HepG2 (cell line): ENCODE results near the gene U2SURP. TPM values are rescaled to one million over a fixed set of nuclear protein-coding genes. Genes with fewer than 3 reads are reported as not detected.

Source experiments
- ATF7 ChIP-seq, 2 experiments: fragments of 450-650 bp in 1 of 2; sonication (generic) in 1 of 2; formaldehyde crosslinking in 1 of 2; IDR thresholded peaks; 2 replicates each; pipeline versions ENCODE4 v1.4.0 to v1.6.1; 2016 to 2020; ENCODE audit warnings: antibody characterized with exemption in 1 of 2, mild to moderate bottlenecking in 1 of 2, missing genetic modification reagents in 1 of 2
- GMEB2 ChIP-seq: IDR thresholded peaks from 2 replicates; pipeline ENCODE4 v1.6.1; 2016; ENCODE audit warnings: missing biosample characterization, missing genetic modification reagents, low read depth
- MEIS2 ChIP-seq: sonication (generic); formaldehyde crosslinking; IDR thresholded peaks from 2 replicates; pipeline ENCODE4 v1.9.0; 2021; ENCODE audit warnings: mild to moderate bottlenecking, missing genetic modification reagents
- RELA ChIP-seq: sonication (generic); formaldehyde crosslinking; IDR thresholded peaks from 2 replicates; pipeline ENCODE4 v1.4.0; 2020; ENCODE audit warnings: missing genetic modification reagents
- STAT6 ChIP-seq: sonication (generic); formaldehyde crosslinking; IDR thresholded peaks from 2 replicates; pipeline ENCODE4 v1.4.0; 2020; ENCODE audit warnings: missing genetic modification reagents, mild to moderate bottlenecking, borderline replicate concordance
- ZBTB38 ChIP-seq: sonication (generic); formaldehyde crosslinking; IDR thresholded peaks from 2 replicates; pipeline ENCODE4 v1.5.1; 2020; ENCODE audit warnings: mild to moderate bottlenecking, missing genetic modification reagents
- ZBTB43 ChIP-seq: sonication (generic); formaldehyde crosslinking; conservative IDR thresholded peaks from 2 replicates; pipeline ENCODE4 v1.4.0; 2020; ENCODE audit warnings: missing genetic modification reagents
- ZFP62 ChIP-seq: sonication (generic); formaldehyde crosslinking; IDR thresholded peaks from 2 replicates; pipeline ENCODE4 v1.4.0; 2020; ENCODE audit warnings: missing genetic modification reagents
- ZGPAT ChIP-seq: IDR thresholded peaks from 2 replicates; pipeline ENCODE4 v1.6.1; 2016; ENCODE audit warnings: mild to moderate bottlenecking
- ZNF281 ChIP-seq: sonication (generic); formaldehyde crosslinking; IDR thresholded peaks from 2 replicates; pipeline ENCODE4 v1.4.0; 2020; ENCODE audit warnings: missing genetic modification reagents, borderline replicate concordance
- ZNF513 ChIP-seq: sonication (generic); formaldehyde crosslinking; conservative IDR thresholded peaks from 2 replicates; pipeline ENCODE4 v1.5.0; 2020; ENCODE audit warnings: missing genetic modification reagents
- ZNF550 ChIP-seq: sonication (generic); formaldehyde crosslinking; IDR thresholded peaks from 2 replicates; pipeline ENCODE4 v1.4.0; 2020; ENCODE audit warnings: mild to moderate bottlenecking, missing genetic modification reagents, borderline replicate concordance
- ZSCAN5A ChIP-seq: sonication (generic); formaldehyde crosslinking; IDR thresholded peaks from 2 replicates; pipeline ENCODE4 v1.8.0; 2022; ENCODE audit warnings: mild to moderate bottlenecking, missing genetic modification reagents, borderline replicate concordance
- polyA plus RNA-seq, 8 experiments: library from polyadenylated mRNA; depleted of rRNA in 3 of 8; stranded (reverse) in 7 of 8; unstranded in 1 of 8; fragments of >200 nt; fragmentation: Illumina TruSeq in 4 of 8; extraction: Trizol in 4 of 8; gene quantifications; 2 replicates each; pipeline versions ENCODE4 v1.2.1 to v1.2.3, GENCODE V29; 2011 to 2016; ENCODE audit warnings: low read depth in 4 of 8, missing spikeins in 1 of 8, mixed read lengths in 1 of 8; ENCODE audit not compliant: insufficient read depth in 1 of 8
- total RNA-seq, 5 experiments: library from RNA; depleted of rRNA; stranded (reverse); fragments of >200 nt; fragmentation: Illumina TruSeq; extraction: Trizol; gene quantifications; 2 replicates each; pipeline ENCODE4 v1.2.3, GENCODE V29; 2016; ENCODE audit warnings: low read depth in 1 of 5

The U2SURP gene
- total and polyA plus RNA-seq, 2 of the 13 experiments (the other 11 are each of a cell fraction or from before 2014, with no cell fraction given): 55.9 to 173 TPM

- TF ChIP-seq ZBTB38 (peak; percentile 55; the same call in 1 of the 2 replicates), ZNF550 (CRISPR knock-in tag) (no peak), ZNF281 (no peak), GMEB2 (CRISPR knock-in tag) (no peak), ZFP62 (no peak), ZGPAT (peak; percentile 23; the same call in 1 of the 2 replicates), ZBTB43 (CRISPR knock-in tag) (no peak), RELA (CRISPR knock-in tag) (no peak), ATF7 (IDR thresholded peaks at IDR 0.05) (no peak), ATF7 (CRISPR knock-in tag; IDR thresholded peaks at IDR 0.05) (peak; percentile 90), MEIS2 (CRISPR knock-in tag) (0 out of 2 replicates have a peak, but pooled peaks have one; percentile 22), ZSCAN5A (CRISPR knock-in tag) (no peak), ZNF513 (CRISPR knock-in tag) (no peak), STAT6 (CRISPR knock-in tag) (no peak)
Measured at GRCh38 chr3:142976621-142977398, 24.6 kb upstream of the U2SURP start (continued).
